Measurements from ENCODE around the gene PHF11. TPM values are rescaled to one million over a fixed set of nuclear protein-coding genes. Genes with fewer than 3 reads are reported as not detected.

Gene PHF11
- total RNA-seq, 2 experiments from 2014 or later: 29.9 to 59.8 TPM

DNA sequence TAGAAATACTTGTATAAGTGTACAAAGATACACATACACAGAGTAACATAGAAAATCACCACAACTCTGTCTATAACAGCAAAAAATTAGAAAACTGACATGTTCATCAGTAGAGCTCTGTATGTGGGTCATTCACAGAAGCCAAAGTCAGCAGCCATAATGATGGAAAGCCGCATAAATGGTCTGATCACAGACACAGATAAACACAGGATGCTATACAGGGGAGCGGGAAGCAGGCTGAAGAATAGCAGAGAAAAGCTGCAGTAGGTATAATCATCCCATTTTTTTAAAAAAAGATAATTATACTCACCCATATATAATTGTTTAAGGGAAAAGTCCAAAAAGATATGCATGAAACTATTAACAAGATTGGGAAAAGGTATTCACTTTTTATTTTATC, 58.1 kb downstream of the PHF11 start:
- CTCF ChIA-PET (ENCODE audit: unreplicated experiment): no interaction called here
- H3K4me3 ChIP-seq (ENCODE audit: low read depth, low read length, poor library complexity, severe bottlenecking): no peak overlapping the region
- no peaks in the 10 kb centered on the region for H3K4me1 ChIP-seq (ENCODE audit: insufficient read depth, low read length, poor library complexity, severe bottlenecking)
- H3K4me2 ChIP-seq (ENCODE audit: low read length): no peak overlapping the region
- H4K20me1 ChIP-seq (ENCODE audit: insufficient read depth, low read length): no peaks in the 10 kb centered on the region
- peaks cover 86% of the 10 kb centered on the region for H3K36me3 ChIP-seq (ENCODE audit: insufficient read depth, low read length)
- no peaks in the 10 kb centered on the region for H3K79me2 ChIP-seq (ENCODE audit: insufficient read depth, low read depth, low read length)
- H2AFZ ChIP-seq (ENCODE audit: low read length): no peak overlapping the region
- POLR2A ChIA-PET: no interaction called here
- no peak overlapping the region for H3K27ac ChIP-seq (ENCODE audit: low read depth, low read length, poor library complexity, severe bottlenecking)
- H3K9me2 ChIP-seq (ENCODE audit: insufficient read depth, low read length): no peaks in the 10 kb centered on the region
- intact Hi-C loops (cut with micrococcal nuclease; ENCODE audit: unreplicated experiment): no loop called here
- TF ChIP-seq, protein P1, sequence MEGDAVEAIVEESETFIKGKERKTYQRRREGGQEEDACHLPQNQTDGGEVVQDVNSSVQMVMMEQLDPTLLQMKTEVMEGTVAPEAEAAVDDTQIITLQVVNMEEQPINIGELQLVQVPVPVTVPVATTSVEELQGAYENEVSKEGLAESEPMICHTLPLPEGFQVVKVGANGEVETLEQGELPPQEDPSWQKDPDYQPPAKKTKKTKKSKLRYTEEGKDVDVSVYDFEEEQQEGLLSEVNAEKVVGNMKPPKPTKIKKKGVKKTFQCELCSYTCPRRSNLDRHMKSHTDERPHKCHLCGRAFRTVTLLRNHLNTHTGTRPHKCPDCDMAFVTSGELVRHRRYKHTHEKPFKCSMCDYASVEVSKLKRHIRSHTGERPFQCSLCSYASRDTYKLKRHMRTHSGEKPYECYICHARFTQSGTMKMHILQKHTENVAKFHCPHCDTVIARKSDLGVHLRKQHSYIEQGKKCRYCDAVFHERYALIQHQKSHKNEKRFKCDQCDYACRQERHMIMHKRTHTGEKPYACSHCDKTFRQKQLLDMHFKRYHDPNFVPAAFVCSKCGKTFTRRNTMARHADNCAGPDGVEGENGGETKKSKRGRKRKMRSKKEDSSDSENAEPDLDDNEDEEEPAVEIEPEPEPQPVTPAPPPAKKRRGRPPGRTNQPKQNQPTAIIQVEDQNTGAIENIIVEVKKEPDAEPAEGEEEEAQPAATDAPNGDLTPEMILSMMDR (conservative IDR thresholded peaks at IDR 0.05; ENCODE audit: low read length): no peak
- TF ChIP-seq EZH2phosphoT487 (IDR thresholded peaks at IDR 0.05; ENCODE audit: borderline replicate concordance, low read depth, low read length): no peak
- no peaks in the 10 kb centered on the region; the same call in 1 of the 2 replicates for H3K9me3 ChIP-seq (ENCODE audit: low read length)
- BruUV-seq (replicated peaks): no TSS peak
- no peak for DNase-seq (ENCODE audit: low spot score)

DNA sequence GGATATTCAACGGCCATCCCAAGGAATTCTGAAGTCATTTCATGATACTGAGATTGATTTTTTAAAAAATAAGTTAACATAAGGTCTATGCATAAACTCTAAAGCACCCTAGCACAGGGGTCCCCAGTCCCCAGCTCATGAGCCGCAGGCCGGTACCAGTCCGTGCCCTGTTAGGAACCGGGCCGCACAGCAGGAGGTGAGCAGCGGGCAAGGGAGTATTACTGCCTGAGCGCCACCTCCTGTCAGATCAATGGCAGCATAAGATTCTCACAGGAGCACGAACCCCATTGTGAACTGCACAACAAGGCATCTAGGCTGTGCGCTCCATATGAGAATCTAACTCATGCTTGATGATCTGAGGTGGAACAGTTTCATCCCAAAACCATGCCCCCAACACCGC, 58.6 kb downstream of the PHF11 start:
- Histone ChIP-seq H3K79me2 (ENCODE audit: insufficient read depth, low read depth, low read length) (no peaks in the 10 kb centered on the region), H2AFZ (ENCODE audit: low read length) (no peak overlapping the region), H3K4me2 (ENCODE audit: low read length) (no peak overlapping the region), H4K20me1 (ENCODE audit: insufficient read depth, low read length) (no peaks in the 10 kb centered on the region), H3K36me3 (ENCODE audit: insufficient read depth, low read length) (peaks cover 86% of the 10 kb centered on the region), H3K4me1 (ENCODE audit: insufficient read depth, low read length, poor library complexity, severe bottlenecking) (no peaks in the 10 kb centered on the region), H3K9me3 (ENCODE audit: low read length) (no peaks in the 10 kb centered on the region; the same call in 1 of the 2 replicates), H3K9me2 (ENCODE audit: insufficient read depth, low read length) (no peaks in the 10 kb centered on the region), H3K4me3 (ENCODE audit: low read depth, low read length, poor library complexity, severe bottlenecking) (no peak overlapping the region), H3K27ac (ENCODE audit: low read depth, low read length, poor library complexity, severe bottlenecking) (no peak overlapping the region)
- intact Hi-C loops (cut with micrococcal nuclease; ENCODE audit: unreplicated experiment): no loop called here
- no peak for TF ChIP-seq EZH2phosphoT487 (IDR thresholded peaks at IDR 0.05; ENCODE audit: borderline replicate concordance, low read depth, low read length)
- TF ChIP-seq, protein P1 (conservative IDR thresholded peaks at IDR 0.05; ENCODE audit: low read length): peak; percentile 35; the same call in 1 of the 2 replicates
- ChIA-PET CTCF (ENCODE audit: unreplicated experiment) (no interaction called here), POLR2A (interaction anchor here (0.8 to 1.3 kb wide), 4 partner anchors 10 to 182 kb away, joined by 3 to 4 read pairs (median 3); no protein-coding TSS in a partner anchor)
- DNase-seq (ENCODE audit: low spot score): no peak
- BruUV-seq (replicated peaks): no TSS peak

DNA sequence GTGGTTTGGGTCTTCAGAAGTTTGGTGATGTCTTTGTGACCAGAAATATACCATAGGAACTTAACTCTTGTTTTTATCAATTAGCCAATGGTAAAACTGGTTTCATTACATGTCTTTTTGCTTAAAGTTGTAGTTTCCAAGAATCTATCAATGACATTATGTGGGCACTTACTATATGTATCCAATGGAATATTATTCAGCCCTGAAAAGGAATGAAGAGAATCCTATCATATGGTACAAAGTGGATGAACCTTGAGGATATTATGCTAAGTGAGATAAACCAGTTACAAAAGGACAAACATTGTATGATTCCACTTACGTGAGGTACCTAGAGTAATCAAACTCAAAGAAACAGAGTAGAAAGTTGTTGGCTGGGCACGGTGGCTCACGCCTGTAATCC, 63.3 kb downstream of the PHF11 start:
- POLR2A ChIA-PET: interaction anchor here (0.6 to 0.7 kb wide), 2 partner anchors 277 to 1418 kb away, joined by 3 to 4 read pairs; no protein-coding TSS in a partner anchor

More for the DNA sequence above, 63.3 kb downstream of the PHF11 start:
- H3K27ac ChIP-seq (ENCODE audit: low read depth, low read length, poor library complexity, severe bottlenecking): no peak overlapping the region
- H3K4me1 ChIP-seq (ENCODE audit: insufficient read depth, low read length, poor library complexity, severe bottlenecking): no peaks in the 10 kb centered on the region
- intact Hi-C loops (cut with micrococcal nuclease; ENCODE audit: unreplicated experiment): no loop called here
- CTCF ChIA-PET (ENCODE audit: unreplicated experiment): no interaction called here
- no peak overlapping the region for H2AFZ ChIP-seq (ENCODE audit: low read length)
- TF ChIP-seq EZH2phosphoT487 (IDR thresholded peaks at IDR 0.05; ENCODE audit: borderline replicate concordance, low read depth, low read length): no peak
- TF ChIP-seq, protein P1 (conservative IDR thresholded peaks at IDR 0.05; ENCODE audit: low read length): no peak
- BruUV-seq (replicated peaks): no TSS peak
- H3K9me3 ChIP-seq (ENCODE audit: low read length): no peaks in the 10 kb centered on the region; the same call in 1 of the 2 replicates
- DNase-seq (ENCODE audit: low spot score): no peak
- H3K4me3 ChIP-seq (ENCODE audit: low read depth, low read length, poor library complexity, severe bottlenecking): no peak overlapping the region
- no peaks in the 10 kb centered on the region for H4K20me1 ChIP-seq (ENCODE audit: insufficient read depth, low read length)
- no peak overlapping the region for H3K4me2 ChIP-seq (ENCODE audit: low read length)
- H3K79me2 ChIP-seq (ENCODE audit: insufficient read depth, low read depth, low read length): no peaks in the 10 kb centered on the region
- H3K9me2 ChIP-seq (ENCODE audit: insufficient read depth, low read length): no peaks in the 10 kb centered on the region
- peaks cover 81% of the 10 kb centered on the region for H3K36me3 ChIP-seq (ENCODE audit: insufficient read depth, low read length)

Measured in OCI-LY7 (cell line).